Neural progenitor cell (in vitro differentiated cells): ENCODE results near the gene TBC1D7.

ENCODE experiments used
- EZH2 ChIP-seq: fragments of 200-600 bp; sonication (generic); IDR thresholded peaks from 2 replicates; pipeline ENCODE4 v1.6.1; 2017; ENCODE audit warnings: antibody characterized with exemption, mild to moderate bottlenecking, moderate library complexity
- TF ChIP-seq, protein P1 (sequence below): fragments of 200-600 bp; sonication (generic); IDR thresholded peaks from 2 replicates; pipeline ENCODE4 v1.5.1; 2017; ENCODE audit warnings: antibody characterized with exemption, mild to moderate bottlenecking

DNA sequence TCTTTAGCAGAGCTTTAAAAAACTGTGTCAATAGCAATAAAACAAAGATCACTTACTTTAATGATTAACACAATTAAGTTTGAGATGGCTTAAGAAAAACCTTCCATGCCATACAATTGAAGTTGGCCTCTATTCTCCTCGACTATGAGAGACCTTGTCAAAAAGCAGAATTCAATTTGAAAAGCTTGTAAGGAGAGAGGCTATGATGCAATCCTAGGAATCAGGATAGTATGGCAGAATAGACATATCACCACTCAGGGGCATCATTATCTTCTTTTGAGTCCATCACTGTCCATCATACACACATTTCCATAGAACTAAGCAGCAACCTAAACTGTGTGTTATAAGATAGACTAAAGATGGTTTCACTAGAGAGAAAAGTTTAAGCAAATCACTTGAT lies 17.2 kb downstream of the TBC1D7 start:
- TF ChIP-seq, protein P1, sequence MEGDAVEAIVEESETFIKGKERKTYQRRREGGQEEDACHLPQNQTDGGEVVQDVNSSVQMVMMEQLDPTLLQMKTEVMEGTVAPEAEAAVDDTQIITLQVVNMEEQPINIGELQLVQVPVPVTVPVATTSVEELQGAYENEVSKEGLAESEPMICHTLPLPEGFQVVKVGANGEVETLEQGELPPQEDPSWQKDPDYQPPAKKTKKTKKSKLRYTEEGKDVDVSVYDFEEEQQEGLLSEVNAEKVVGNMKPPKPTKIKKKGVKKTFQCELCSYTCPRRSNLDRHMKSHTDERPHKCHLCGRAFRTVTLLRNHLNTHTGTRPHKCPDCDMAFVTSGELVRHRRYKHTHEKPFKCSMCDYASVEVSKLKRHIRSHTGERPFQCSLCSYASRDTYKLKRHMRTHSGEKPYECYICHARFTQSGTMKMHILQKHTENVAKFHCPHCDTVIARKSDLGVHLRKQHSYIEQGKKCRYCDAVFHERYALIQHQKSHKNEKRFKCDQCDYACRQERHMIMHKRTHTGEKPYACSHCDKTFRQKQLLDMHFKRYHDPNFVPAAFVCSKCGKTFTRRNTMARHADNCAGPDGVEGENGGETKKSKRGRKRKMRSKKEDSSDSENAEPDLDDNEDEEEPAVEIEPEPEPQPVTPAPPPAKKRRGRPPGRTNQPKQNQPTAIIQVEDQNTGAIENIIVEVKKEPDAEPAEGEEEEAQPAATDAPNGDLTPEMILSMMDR = no peak
- no peak for TF ChIP-seq EZH2
